Mesenchymal stem cell (in vitro differentiated cells and primary cell): Measurements from ENCODE around the gene PIK3R2.

Experiments
- DNase-seq: peaks from one replicate; pipeline ENCODE4 v3.0.0-alpha.2; 2013
- H2AFZ ChIP-seq: one replicate; pipeline ENCODE4 v1.6.1; 2013; ENCODE audit warnings: low read depth, mild to moderate bottlenecking, control low read depth, inconsistent platforms, low read length, moderate library complexity
- H2AK5ac ChIP-seq: 2 replicates; pipeline ENCODE4 v1.6.1; 2013; ENCODE audit warnings: low read length, moderate library complexity, mild to moderate bottlenecking, inconsistent platforms; ENCODE audit not compliant: severe bottlenecking
- H2BK120ac ChIP-seq: one replicate; pipeline ENCODE4 v1.6.1; 2013; ENCODE audit warnings: low read depth, mild to moderate bottlenecking, inconsistent platforms, low read length, moderate library complexity
- H2BK12ac ChIP-seq, 2 experiments: one replicate each; pipeline ENCODE4 v1.6.1; 2013; ENCODE audit warnings: inconsistent platforms in 2 of 2, low read length in 2 of 2, mild to moderate bottlenecking in 2 of 2, moderate library complexity in 2 of 2, control low read depth in 1 of 2
- H2BK15ac ChIP-seq: one replicate; pipeline ENCODE4 v1.6.1; 2013; ENCODE audit warnings: mild to moderate bottlenecking, low read depth, inconsistent platforms; ENCODE audit not compliant: poor library complexity, severe bottlenecking
- H2BK5ac ChIP-seq: 2 replicates; pipeline ENCODE4 v1.6.1; 2013; ENCODE audit warnings: low read depth, mild to moderate bottlenecking, low read length, control low read depth, inconsistent platforms; ENCODE audit not compliant: poor library complexity, severe bottlenecking
- H3K14ac ChIP-seq, 2 experiments: one replicate each; pipeline ENCODE4 v1.6.1; 2013; ENCODE audit warnings: inconsistent platforms in 2 of 2, low read length in 2 of 2, control low read depth in 1 of 2, mild to moderate bottlenecking in 1 of 2, moderate library complexity in 1 of 2
- H3K18ac ChIP-seq, 2 experiments: one replicate each; pipeline ENCODE4 v1.6.1; 2013; ENCODE audit warnings: inconsistent platforms in 2 of 2, low read length in 2 of 2, control low read depth in 1 of 2, low read depth in 1 of 2, mild to moderate bottlenecking in 1 of 2
- H3K23ac ChIP-seq, 2 experiments: one replicate each; pipeline ENCODE4 v1.6.1; 2013; ENCODE audit warnings: inconsistent platforms in 2 of 2, low read length in 2 of 2, mild to moderate bottlenecking in 2 of 2, moderate library complexity in 2 of 2, control low read depth in 1 of 2
- H3K27ac ChIP-seq: 2 replicates; pipeline ENCODE4 v1.5.1; 2013; ENCODE audit warnings: mild to moderate bottlenecking, moderate library complexity, low read length, control low read depth, inconsistent platforms; ENCODE audit not compliant: poor library complexity, severe bottlenecking
- H3K27me3 ChIP-seq, 2 experiments: 2 replicates each; pipeline versions ENCODE4 v1.6.1 to v1.7.0; 2013; ENCODE audit warnings: low read length in 2 of 2, mild to moderate bottlenecking in 2 of 2, moderate library complexity in 2 of 2, control low read depth in 1 of 2, inconsistent platforms in 1 of 2; ENCODE audit not compliant: control insufficient read depth in 1 of 2, insufficient read depth in 1 of 2
- H3K36me3 ChIP-seq, 2 experiments: 2 replicates each; pipeline versions ENCODE4 v1.6.1 to v1.7.0; 2013; ENCODE audit warnings: low read length in 2 of 2, control low read depth in 1 of 2, inconsistent platforms in 1 of 2, low read depth in 1 of 2, mild to moderate bottlenecking in 1 of 2; ENCODE audit not compliant: insufficient read depth in 2 of 2, control insufficient read depth in 1 of 2
- H3K4ac ChIP-seq, 2 experiments: one replicate each; pipeline ENCODE4 v1.6.1; 2013; ENCODE audit warnings: inconsistent platforms in 2 of 2, low read length in 2 of 2, mild to moderate bottlenecking in 2 of 2, moderate library complexity in 2 of 2, control low read depth in 1 of 2, low read depth in 1 of 2
- H3K4me1 ChIP-seq: 2 replicates; pipeline ENCODE4 v1.6.1; 2013; ENCODE audit warnings: low read depth, low read length, control low read depth; ENCODE audit not compliant: control insufficient read depth, insufficient read depth
- H3K4me2 ChIP-seq: 2 replicates; pipeline ENCODE4 v1.6.1; 2013; ENCODE audit warnings: low read length, mild to moderate bottlenecking, inconsistent platforms; ENCODE audit not compliant: poor library complexity, severe bottlenecking
- H3K4me3 ChIP-seq, 2 experiments: 2 replicates each; pipeline versions ENCODE4 v1.5.1 to v1.7.0; 2013; ENCODE audit warnings: low read length in 2 of 2, mild to moderate bottlenecking in 2 of 2, control low read depth in 1 of 2, low read depth in 1 of 2; ENCODE audit not compliant: insufficient read depth in 1 of 2
- H3K79me1 ChIP-seq: replicated peaks from 2 replicates; pipeline ENCODE4 v1.6.1; 2013; ENCODE audit warnings: mild to moderate bottlenecking, control low read depth, low read length, inconsistent platforms; ENCODE audit not compliant: poor library complexity, severe bottlenecking
- H3K9ac ChIP-seq: 2 replicates; pipeline ENCODE4 v1.7.0; 2013; ENCODE audit warnings: mild to moderate bottlenecking, low read length, moderate library complexity
- H3K9me3 ChIP-seq: 2 replicates; pipeline ENCODE4 v1.7.0; 2013; ENCODE audit warnings: mild to moderate bottlenecking, low read length; ENCODE audit not compliant: control insufficient read depth
- H4K8ac ChIP-seq: one replicate; pipeline ENCODE4 v1.6.1; 2013; ENCODE audit warnings: inconsistent platforms, mild to moderate bottlenecking, low read length, moderate library complexity
- H4K91ac ChIP-seq: one replicate; pipeline ENCODE4 v1.6.1; 2013; ENCODE audit warnings: mild to moderate bottlenecking, low read length, inconsistent platforms
- WGBS: methylation state at CpG from one replicate; pipeline ENCODE4 v1.1.7; 2013; ENCODE audit warnings: mixed read lengths; 5-methylcytosine and 5-hydroxymethylcytosine counted together

Gene PIK3R2

DNA sequence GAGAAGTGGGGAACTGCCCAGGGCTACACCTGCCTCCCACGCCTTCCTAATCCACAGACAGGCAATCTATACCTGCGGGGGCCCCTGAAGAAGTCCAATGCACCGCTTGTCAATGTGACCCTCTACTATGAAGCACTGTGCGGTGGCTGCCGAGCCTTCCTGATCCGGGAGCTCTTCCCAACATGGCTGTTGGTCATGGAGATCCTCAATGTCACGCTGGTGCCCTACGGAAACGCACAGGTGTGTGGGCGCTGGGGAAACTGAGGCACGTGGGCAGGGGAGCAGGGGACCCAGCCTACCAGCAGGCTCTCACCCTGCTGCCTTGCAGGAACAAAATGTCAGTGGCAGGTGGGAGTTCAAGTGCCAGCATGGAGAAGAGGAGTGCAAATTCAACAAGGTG lies 22.0 kb downstream of the PIK3R2 start:
- peak overlapping the region in 1 of 2 experiments; percentile 93 for H3K4me3 ChIP-seq
- no peak overlapping the region for H2BK15ac ChIP-seq
- no peak overlapping the region for H2AK5ac ChIP-seq
- H3K36me3 ChIP-seq = peaks cover 21 to 22% of the 10 kb centered on the region in 2 experiments
- no peak overlapping the region for H3K18ac ChIP-seq
- no peak overlapping the region for H3K27ac ChIP-seq
- DNase-seq = no peak
- H4K8ac ChIP-seq = no peak overlapping the region
- H3K27me3 ChIP-seq = peaks cover 0 to 7% of the 10 kb centered on the region in 2 experiments
- no peaks in the 10 kb centered on the region for H3K9me3 ChIP-seq
- H4K91ac ChIP-seq = no peak overlapping the region
- 84% methylated on average over 11 of the region's 11 CpGs for WGBS
- H3K79me1 ChIP-seq = no peaks in the 10 kb centered on the region
- peak overlapping the region; percentile 87 for H3K9ac ChIP-seq
- no peak overlapping the region for H2BK5ac ChIP-seq
- H3K4me2 ChIP-seq = no peak overlapping the region
- H2AFZ ChIP-seq = no peak overlapping the region
- H3K4me1 ChIP-seq = peaks cover 16% of the 10 kb centered on the region
- no peak overlapping the region for H2BK12ac ChIP-seq
- no peak overlapping the region for H3K4ac ChIP-seq
- H3K14ac ChIP-seq = peak overlapping the region in 1 of 2 experiments; percentile 64
- no peak overlapping the region for H2BK120ac ChIP-seq
- H3K23ac ChIP-seq = peak overlapping the region in 1 of 2 experiments; percentile 88

DNA sequence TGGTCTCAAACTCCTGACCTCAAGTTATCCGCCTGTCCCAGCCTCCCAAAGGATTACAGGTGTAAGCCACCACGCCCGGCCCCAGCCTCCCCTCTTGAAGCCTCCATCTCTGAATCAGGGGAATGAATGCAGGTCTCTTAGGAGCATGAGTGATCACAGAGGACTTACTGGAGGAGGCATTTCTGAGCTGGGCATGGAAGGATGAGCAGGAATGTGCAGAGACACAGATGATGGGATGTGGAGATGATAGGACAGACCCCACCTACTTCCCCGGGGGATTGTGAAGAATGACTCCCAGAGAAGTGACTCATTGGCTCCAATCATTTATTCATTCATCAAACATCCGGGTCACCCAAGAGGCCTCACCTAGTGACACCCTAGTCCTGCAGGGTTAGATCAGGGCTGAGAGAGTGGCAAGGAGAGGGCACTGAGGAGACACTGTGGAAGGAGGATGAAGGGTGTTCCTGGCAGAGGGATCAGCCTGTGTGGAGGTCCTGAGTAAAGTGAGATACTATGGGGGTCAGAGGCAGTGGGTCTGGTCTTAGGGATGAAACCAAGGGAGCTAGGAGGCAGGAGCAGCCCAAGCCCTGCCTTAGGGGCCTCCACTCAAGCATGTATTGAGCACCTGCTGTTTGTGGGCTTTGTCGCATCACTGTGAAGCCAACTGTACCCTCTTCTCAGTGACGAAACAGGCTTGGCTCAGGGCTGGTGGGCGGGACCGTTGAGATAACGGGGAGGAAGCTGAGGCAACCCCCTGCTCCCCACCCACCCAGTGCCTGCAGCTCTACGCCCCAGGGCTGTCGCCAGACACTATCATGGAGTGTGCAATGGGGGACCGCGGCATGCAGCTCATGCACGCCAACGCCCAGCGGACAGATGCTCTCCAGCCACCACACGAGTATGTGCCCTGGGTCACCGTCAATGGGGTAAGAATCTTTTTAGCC lies 23.7 kb downstream of the PIK3R2 start:
- H4K8ac ChIP-seq = no peak overlapping the region
- no peak overlapping the region for H3K4ac ChIP-seq
- no peak overlapping the region for H3K23ac ChIP-seq
- H3K9ac ChIP-seq = no peak overlapping the region
- no peak overlapping the region for H3K4me3 ChIP-seq
- no peak overlapping the region for H2BK12ac ChIP-seq
- no peak overlapping the region for H3K18ac ChIP-seq
- H3K4me2 ChIP-seq = no peak overlapping the region
- H3K27ac ChIP-seq = no peak overlapping the region
- H3K79me1 ChIP-seq = no peaks in the 10 kb centered on the region
- peaks cover 16% of the 10 kb centered on the region for H3K4me1 ChIP-seq
- H2BK15ac ChIP-seq = no peak overlapping the region
- no peak overlapping the region for H4K91ac ChIP-seq
- H2BK5ac ChIP-seq = no peak overlapping the region
- peaks cover 0 to 7% of the 10 kb centered on the region in 2 experiments for H3K27me3 ChIP-seq
- H2BK120ac ChIP-seq = no peak overlapping the region
- no peak overlapping the region for H3K14ac ChIP-seq
- no peak overlapping the region for H2AFZ ChIP-seq
- no peaks in the 10 kb centered on the region for H3K9me3 ChIP-seq
- peaks cover 6 to 21% of the 10 kb centered on the region in 2 experiments for H3K36me3 ChIP-seq
- H2AK5ac ChIP-seq = no peak overlapping the region
- no peak for DNase-seq
- 94% methylated on average over 18 of the region's 19 CpGs for WGBS

DNA sequence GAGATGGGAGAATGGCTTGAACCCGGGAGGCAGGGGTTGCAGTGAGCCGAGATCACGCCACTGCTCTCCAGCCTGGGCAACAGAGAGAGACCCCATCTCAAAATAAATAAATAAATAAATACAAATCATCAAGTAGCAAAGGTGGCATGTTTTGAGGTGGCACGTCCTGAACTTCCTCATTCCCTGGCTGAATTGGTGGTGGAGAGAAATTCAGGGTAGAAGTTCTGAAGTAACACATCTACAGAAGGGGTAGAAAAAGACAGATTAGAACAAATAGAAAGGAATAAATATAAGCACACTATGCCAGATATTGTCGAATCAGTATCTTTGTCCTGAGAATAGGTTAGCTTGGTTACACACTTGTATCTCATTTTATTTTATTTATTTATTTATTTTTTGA lies 27.0 kb downstream of the PIK3R2 start:
- Histone ChIP-seq H3K4ac (no peak overlapping the region), H3K4me3 (no peak overlapping the region), H4K8ac (no peak overlapping the region), H3K9ac (no peak overlapping the region), H3K36me3 (peaks cover 0 to 21% of the 10 kb centered on the region in 2 experiments), H3K9me3 (no peaks in the 10 kb centered on the region), H3K27me3 (peaks cover 0 to 6% of the 10 kb centered on the region in 2 experiments), H3K14ac (no peak overlapping the region), H2AFZ (no peak overlapping the region), H3K18ac (no peak overlapping the region), H4K91ac (no peak overlapping the region), H2BK5ac (no peak overlapping the region), H2BK12ac (no peak overlapping the region), H2BK120ac (no peak overlapping the region), H3K79me1 (no peaks in the 10 kb centered on the region), H3K27ac (no peak overlapping the region), H2BK15ac (no peak overlapping the region), H3K23ac (no peak overlapping the region), H3K4me2 (no peak overlapping the region), H3K4me1 (peaks cover 3% of the 10 kb centered on the region), H2AK5ac (no peak overlapping the region)
- 87% methylated on average over 2 of the region's 5 CpGs for WGBS
- DNase-seq = no peak

DNA sequence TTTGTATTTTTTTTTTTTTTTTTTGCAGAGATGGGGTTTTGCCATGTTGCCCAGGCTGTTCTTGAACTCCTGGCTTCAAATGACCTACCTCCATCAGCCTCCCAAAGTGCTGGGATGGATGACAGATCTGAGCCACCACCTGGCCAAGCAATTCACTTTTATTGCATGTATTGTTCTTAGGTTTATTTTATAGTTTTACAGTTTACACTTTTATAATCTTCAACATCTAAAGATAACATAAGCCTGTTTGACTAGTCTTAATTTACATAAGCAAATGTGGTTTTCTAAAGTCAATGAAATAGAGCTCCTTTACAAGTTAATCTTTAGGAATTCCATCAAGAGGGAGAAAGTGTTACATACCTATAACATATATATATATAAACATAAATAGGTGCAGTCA lies 30.6 kb downstream of the PIK3R2 start:
- Histone ChIP-seq H3K4me1 (no peaks in the 10 kb centered on the region), H2AFZ (no peak overlapping the region), H3K36me3 (peaks cover 0 to 4% of the 10 kb centered on the region in 2 experiments), H4K8ac (no peak overlapping the region), H3K9me3 (no peaks in the 10 kb centered on the region), H3K27me3 (no peaks in the 10 kb centered on the region), H2BK5ac (no peak overlapping the region), H3K4ac (no peak overlapping the region), H3K23ac (no peak overlapping the region), H2BK12ac (no peak overlapping the region), H3K79me1 (no peaks in the 10 kb centered on the region), H4K91ac (no peak overlapping the region), H3K4me3 (no peak overlapping the region), H2BK15ac (no peak overlapping the region), H3K18ac (no peak overlapping the region), H2AK5ac (no peak overlapping the region), H2BK120ac (no peak overlapping the region), H3K27ac (no peak overlapping the region), H3K9ac (no peak overlapping the region), H3K14ac (no peak overlapping the region), H3K4me2 (no peak overlapping the region)
- no peak for DNase-seq
